IMR-90 (cell line): ENCODE data around the gene SLC44A5.

Source experiments
- BHLHE40 ChIP-seq: fragments of 150-350 bp; IDR thresholded peaks from 2 replicates; pipeline ENCODE4 v1.6.1; 2016; ENCODE audit warnings: mild to moderate bottlenecking, low read depth, low read length
- CEBPB ChIP-seq: IDR thresholded peaks from 2 replicates; pipeline ENCODE4 v1.6.1; 2012; ENCODE audit warnings: low read depth, low read length, improper control_type of control experiment
- MAFK ChIP-seq: IDR thresholded peaks from 2 replicates; pipeline ENCODE4 v1.6.1; 2012; ENCODE audit warnings: low read depth, low read length, improper control_type of control experiment
- MAZ ChIP-seq: IDR thresholded peaks from 2 replicates; pipeline ENCODE4 v1.6.1; 2012; ENCODE audit warnings: low read depth, mild to moderate bottlenecking, low read length, improper control_type of control experiment, moderate library complexity, borderline replicate concordance
- MXI1 ChIP-seq: IDR thresholded peaks from 2 replicates; pipeline ENCODE4 v1.6.1; 2012; ENCODE audit warnings: low read depth, mild to moderate bottlenecking, low read length, moderate library complexity, borderline replicate concordance
- NFE2L2 ChIP-seq: fragments of 150-350 bp; IDR thresholded peaks from 2 replicates; pipeline ENCODE4 v1.6.1; 2016; ENCODE audit warnings: low read depth, mild to moderate bottlenecking, low read length
- POLR2A ChIP-seq: IDR thresholded peaks from 2 replicates; pipeline ENCODE4 v1.6.1; 2012; ENCODE audit warnings: mild to moderate bottlenecking, low read depth, low read length
- RAD21 ChIP-seq: IDR thresholded peaks from 2 replicates; pipeline ENCODE4 v1.6.1; 2012; ENCODE audit warnings: low read length, improper control_type of control experiment
- RCOR1 ChIP-seq: IDR thresholded peaks from 2 replicates; pipeline ENCODE4 v1.6.1; 2012; ENCODE audit warnings: mild to moderate bottlenecking, low read length, improper control_type of control experiment; ENCODE audit not compliant: insufficient replicate concordance
- RFX5 ChIP-seq: IDR thresholded peaks from 2 replicates; pipeline ENCODE4 v1.8.0; 2012; ENCODE audit warnings: low read depth, mild to moderate bottlenecking, low read length, moderate library complexity
- USF2 ChIP-seq: fragments of 150-350 bp; IDR thresholded peaks from 2 replicates; pipeline ENCODE4 v1.6.1; 2017; ENCODE audit warnings: mild to moderate bottlenecking, antibody characterized with exemption, low read length, low read depth
- TF ChIP-seq, protein P1 (sequence below): conservative IDR thresholded peaks from 2 replicates; pipeline ENCODE4 v1.5.1; 2012; ENCODE audit warnings: mild to moderate bottlenecking, low read depth, low read length, improper control_type of control experiment

GRCh38 chr1:75198761-75199160 is 412.2 kb downstream of the SLC44A5 start:
- TF ChIP-seq POLR2A, result no peak
- TF ChIP-seq, protein P1, sequence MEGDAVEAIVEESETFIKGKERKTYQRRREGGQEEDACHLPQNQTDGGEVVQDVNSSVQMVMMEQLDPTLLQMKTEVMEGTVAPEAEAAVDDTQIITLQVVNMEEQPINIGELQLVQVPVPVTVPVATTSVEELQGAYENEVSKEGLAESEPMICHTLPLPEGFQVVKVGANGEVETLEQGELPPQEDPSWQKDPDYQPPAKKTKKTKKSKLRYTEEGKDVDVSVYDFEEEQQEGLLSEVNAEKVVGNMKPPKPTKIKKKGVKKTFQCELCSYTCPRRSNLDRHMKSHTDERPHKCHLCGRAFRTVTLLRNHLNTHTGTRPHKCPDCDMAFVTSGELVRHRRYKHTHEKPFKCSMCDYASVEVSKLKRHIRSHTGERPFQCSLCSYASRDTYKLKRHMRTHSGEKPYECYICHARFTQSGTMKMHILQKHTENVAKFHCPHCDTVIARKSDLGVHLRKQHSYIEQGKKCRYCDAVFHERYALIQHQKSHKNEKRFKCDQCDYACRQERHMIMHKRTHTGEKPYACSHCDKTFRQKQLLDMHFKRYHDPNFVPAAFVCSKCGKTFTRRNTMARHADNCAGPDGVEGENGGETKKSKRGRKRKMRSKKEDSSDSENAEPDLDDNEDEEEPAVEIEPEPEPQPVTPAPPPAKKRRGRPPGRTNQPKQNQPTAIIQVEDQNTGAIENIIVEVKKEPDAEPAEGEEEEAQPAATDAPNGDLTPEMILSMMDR, result no peak
- TF ChIP-seq RAD21, result no peak
- TF ChIP-seq CEBPB, result no peak
- TF ChIP-seq USF2, result no peak
- no peak for TF ChIP-seq RFX5
- TF ChIP-seq MAFK, result no peak
- no peak for TF ChIP-seq BHLHE40
- TF ChIP-seq NFE2L2, result no peak
- no peak for TF ChIP-seq MXI1
- TF ChIP-seq RCOR1, result no peak
- no peak for TF ChIP-seq MAZ
